Trophoblast cell (in vitro differentiated cells and primary cell): Measurements from ENCODE around the gene GPR149.

Experiments
- DNase-seq, 2 donors: peaks; one replicate each; pipeline ENCODE4 v3.0.0-alpha.2; 2016
- H2AFZ ChIP-seq: 2 replicates; pipeline ENCODE4 v1.6.1; 2013; ENCODE audit warnings: low read length, moderate library complexity, mild to moderate bottlenecking; ENCODE audit not compliant: insufficient read depth, poor library complexity
- H2AK5ac ChIP-seq: 2 replicates; pipeline ENCODE4 v1.6.1; 2013; ENCODE audit warnings: mild to moderate bottlenecking, low read length
- H2BK120ac ChIP-seq: 2 replicates; pipeline ENCODE4 v1.6.1; 2013; ENCODE audit warnings: low read length, mild to moderate bottlenecking, moderate library complexity; ENCODE audit not compliant: insufficient read depth, poor library complexity
- H2BK12ac ChIP-seq: 2 replicates; pipeline ENCODE4 v1.6.1; 2013; ENCODE audit warnings: mild to moderate bottlenecking, low read length, moderate library complexity
- H2BK5ac ChIP-seq: 2 replicates; pipeline ENCODE4 v1.6.1; 2013; ENCODE audit warnings: low read length, low read depth, moderate library complexity, mild to moderate bottlenecking; ENCODE audit not compliant: poor library complexity
- H3K14ac ChIP-seq: 2 replicates; pipeline ENCODE4 v1.6.1; 2013; ENCODE audit warnings: mild to moderate bottlenecking, low read length
- H3K18ac ChIP-seq: 2 replicates; pipeline ENCODE4 v1.6.1; 2013; ENCODE audit warnings: mild to moderate bottlenecking, low read length
- H3K23ac ChIP-seq: 2 replicates; pipeline ENCODE4 v1.6.1; 2013; ENCODE audit warnings: low read length
- H3K27ac ChIP-seq: 2 replicates; pipeline ENCODE4 v1.5.1; 2013; ENCODE audit warnings: low read depth, mild to moderate bottlenecking, inconsistent platforms, low read length, moderate library complexity
- H3K27me3 ChIP-seq: 2 replicates; pipeline ENCODE4 v1.6.1; 2013; ENCODE audit warnings: inconsistent platforms, mild to moderate bottlenecking, low read length, moderate library complexity; ENCODE audit not compliant: insufficient read depth
- H3K36me3 ChIP-seq, 2 experiments: 1 replicate in 1 of 2; 2 replicates in 1 of 2; pipeline ENCODE4 v1.6.1; 2013; ENCODE audit warnings: low read length in 2 of 2, mild to moderate bottlenecking in 2 of 2, moderate library complexity in 1 of 2; ENCODE audit not compliant: insufficient read depth in 2 of 2, control insufficient read depth in 1 of 2
- H3K4ac ChIP-seq: 2 replicates; pipeline ENCODE4 v1.6.1; 2013; ENCODE audit warnings: low read depth, mild to moderate bottlenecking, low read length, moderate library complexity
- H3K4me1 ChIP-seq, 2 experiments: 1 replicate in 1 of 2; 2 replicates in 1 of 2; pipeline ENCODE4 v1.6.1; 2013; ENCODE audit warnings: low read length in 2 of 2, mild to moderate bottlenecking in 2 of 2, moderate library complexity in 1 of 2; ENCODE audit not compliant: insufficient read depth in 2 of 2, control insufficient read depth in 1 of 2
- H3K4me2 ChIP-seq: 2 replicates; pipeline ENCODE4 v1.6.1; 2013; ENCODE audit warnings: inconsistent platforms, mild to moderate bottlenecking, low read length, moderate library complexity
- H3K4me3 ChIP-seq: 2 replicates; pipeline ENCODE4 v1.5.1; 2013; ENCODE audit warnings: mild to moderate bottlenecking, low read depth, low read length, inconsistent platforms
- H3K79me1 ChIP-seq: one replicate; pipeline ENCODE4 v1.6.1; 2013; ENCODE audit warnings: low read length
- H3K79me2 ChIP-seq: 2 replicates; pipeline ENCODE4 v1.6.1; 2013; ENCODE audit warnings: low read length, mild to moderate bottlenecking; ENCODE audit not compliant: control insufficient read depth, insufficient read depth, poor library complexity
- H3K9ac ChIP-seq: 2 replicates; pipeline ENCODE4 v1.6.1; 2013; ENCODE audit warnings: mild to moderate bottlenecking, low read length
- H3K9me3 ChIP-seq: 2 replicates; pipeline ENCODE4 v1.6.1; 2013; ENCODE audit warnings: low read depth, mild to moderate bottlenecking, control low read depth, inconsistent platforms, low read length; ENCODE audit not compliant: insufficient read depth
- H4K12ac ChIP-seq: 2 replicates; pipeline ENCODE4 v1.6.1; 2013; ENCODE audit warnings: low read depth, mild to moderate bottlenecking, low read length, moderate library complexity
- H4K8ac ChIP-seq: 2 replicates; pipeline ENCODE4 v1.6.1; 2013; ENCODE audit warnings: low read depth, mild to moderate bottlenecking, low read length, moderate library complexity
- H4K91ac ChIP-seq: one replicate; pipeline ENCODE4 v1.6.1; 2013; ENCODE audit warnings: low read depth, mild to moderate bottlenecking, low read length, moderate library complexity
- WGBS: extraction: QIAGEN DNeasy Blood & Tissue Kit; methylation state at CpG from one replicate; pipeline ENCODE4 v1.1.7; 2013; ENCODE audit warnings: missing lambda C conversion rate; ENCODE audit not compliant: insufficient read length, insufficient coverage; ENCODE audit errors: extremely low coverage; 5-methylcytosine and 5-hydroxymethylcytosine counted together

Gene GPR149

DNA sequence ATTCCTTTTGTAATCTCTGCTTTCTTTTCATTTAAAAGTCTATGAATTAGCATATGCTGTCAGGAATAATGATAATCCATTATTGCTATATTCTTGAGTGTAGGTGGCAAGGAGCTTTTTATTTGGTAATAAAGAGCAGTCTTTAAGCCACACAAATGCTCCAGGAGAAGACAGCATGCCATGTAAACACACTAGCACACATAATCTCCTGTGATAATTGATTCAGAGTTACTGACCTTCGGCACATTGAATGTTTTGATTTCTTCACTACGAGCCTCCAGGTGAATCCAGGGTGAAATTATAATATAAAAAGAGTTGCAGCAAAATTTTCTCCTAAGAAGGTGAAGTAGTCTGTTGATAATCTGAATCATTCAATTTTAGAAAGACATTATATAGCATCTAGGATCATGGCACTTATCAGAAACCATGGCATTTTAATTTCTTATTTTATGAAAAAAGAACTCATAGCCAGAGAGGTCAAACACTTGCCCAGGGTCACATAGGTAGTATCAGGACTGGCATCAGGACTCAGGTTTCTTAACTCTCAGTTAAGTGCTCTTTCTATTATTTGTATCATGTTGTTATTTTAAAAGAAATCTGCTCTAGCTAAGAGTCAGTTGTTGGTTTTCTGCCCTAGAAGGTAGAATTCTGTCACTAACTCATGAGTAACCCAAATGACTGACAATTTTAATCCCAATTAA is 84.4 kb downstream of the GPR149 start:
- H4K8ac ChIP-seq: no peak overlapping the region
- H2AFZ ChIP-seq: no peak overlapping the region
- no peak overlapping the region for H4K12ac ChIP-seq
- no peaks in the 10 kb centered on the region for H3K27me3 ChIP-seq
- no peak overlapping the region for H3K4me3 ChIP-seq
- no peak overlapping the region for H3K4ac ChIP-seq
- no peak for DNase-seq
- H2BK120ac ChIP-seq: no peak overlapping the region
- H2AK5ac ChIP-seq: no peak overlapping the region
- no peaks in the 10 kb centered on the region for H3K36me3 ChIP-seq
- no peak overlapping the region for H3K14ac ChIP-seq
- no peaks in the 10 kb centered on the region for H3K79me2 ChIP-seq
- no CpG with 5 or more reads among the region's 2 CpGs for WGBS
- no peak overlapping the region for H3K27ac ChIP-seq
- H3K9ac ChIP-seq: no peak overlapping the region
- H4K91ac ChIP-seq: no peak overlapping the region
- no peak overlapping the region for H3K23ac ChIP-seq
- H3K9me3 ChIP-seq: no peaks in the 10 kb centered on the region
- no peak overlapping the region for H2BK5ac ChIP-seq
- H2BK12ac ChIP-seq: no peak overlapping the region
- H3K4me1 ChIP-seq: no peaks in the 10 kb centered on the region
- no peak overlapping the region for H3K18ac ChIP-seq
- H3K79me1 ChIP-seq: peaks cover 2% of the 10 kb centered on the region
- H3K4me2 ChIP-seq: no peak overlapping the region

- Histone ChIP-seq H2BK120ac (no peak overlapping the region), H3K18ac (no peak overlapping the region), H3K27ac (no peak overlapping the region), H3K36me3 (no peaks in the 10 kb centered on the region), H2BK12ac (no peak overlapping the region), H3K23ac (no peak overlapping the region), H2AK5ac (no peak overlapping the region), H3K4me3 (no peak overlapping the region), H3K4me1 (no peaks in the 10 kb centered on the region), H3K79me1 (no peaks in the 10 kb centered on the region), H4K12ac (no peak overlapping the region), H3K9ac (no peak overlapping the region), H2AFZ (no peak overlapping the region), H4K8ac (no peak overlapping the region), H3K4ac (no peak overlapping the region), H3K27me3 (no peaks in the 10 kb centered on the region), H3K79me2 (no peaks in the 10 kb centered on the region), H3K14ac (no peak overlapping the region), H3K9me3 (no peaks in the 10 kb centered on the region), H3K4me2 (no peak overlapping the region), H2BK5ac (no peak overlapping the region), H4K91ac (no peak overlapping the region)
- WGBS: no CpG with 5 or more reads among the region's 4 CpGs
- no peak for DNase-seq
Observed at GRCh38 chr3:154338570-154338969, 91.4 kb downstream of the GPR149 start.

DNA sequence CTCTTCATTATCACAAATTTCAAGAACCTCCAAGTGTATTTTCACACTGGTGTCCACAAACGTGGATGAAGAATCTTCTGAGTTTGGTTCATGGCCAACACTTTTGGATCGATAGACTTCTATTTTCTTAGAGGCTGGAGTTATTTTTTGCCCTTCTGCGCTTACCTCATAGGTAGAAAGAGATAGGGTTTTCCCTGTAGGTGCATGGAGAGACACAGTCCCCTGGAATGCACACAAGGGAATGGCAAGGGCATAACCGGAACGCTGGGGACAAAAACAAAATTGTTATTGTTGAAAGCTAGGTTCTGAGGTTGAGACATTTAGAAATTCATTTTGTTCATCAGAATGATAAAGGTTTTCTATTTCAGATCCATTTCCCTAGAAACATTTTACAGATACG is 92.0 kb downstream of the GPR149 start:
- H3K9ac ChIP-seq: no peak overlapping the region

GRCh38 chr3:154334973-154335420 is 95.0 kb downstream of the GPR149 start:
- no peak overlapping the region for H3K4me2 ChIP-seq
- H4K91ac ChIP-seq: no peak overlapping the region

More for the DNA sequence above, 92.0 kb downstream of the GPR149 start:
- H3K4ac ChIP-seq: no peak overlapping the region
- H2AK5ac ChIP-seq: no peak overlapping the region
- no peak overlapping the region for H4K91ac ChIP-seq
- no peak overlapping the region for H4K12ac ChIP-seq
- H3K79me1 ChIP-seq: no peaks in the 10 kb centered on the region
- no peak overlapping the region for H4K8ac ChIP-seq
- H2AFZ ChIP-seq: no peak overlapping the region
- no peak overlapping the region for H3K14ac ChIP-seq
- H3K4me3 ChIP-seq: no peak overlapping the region
- H3K27ac ChIP-seq: no peak overlapping the region
- H2BK120ac ChIP-seq: no peak overlapping the region
- no peak for DNase-seq
- no peak overlapping the region for H3K18ac ChIP-seq
- no peak overlapping the region for H2BK12ac ChIP-seq
- H3K27me3 ChIP-seq: no peaks in the 10 kb centered on the region
- no peak overlapping the region for H3K23ac ChIP-seq
- H3K4me2 ChIP-seq: no peak overlapping the region
- no peaks in the 10 kb centered on the region for H3K9me3 ChIP-seq
- H3K4me1 ChIP-seq: no peaks in the 10 kb centered on the region
- H3K36me3 ChIP-seq: no peaks in the 10 kb centered on the region
- no peaks in the 10 kb centered on the region for H3K79me2 ChIP-seq
- WGBS: no CpG with 5 or more reads among the region's 6 CpGs
- no peak overlapping the region for H2BK5ac ChIP-seq

More at GRCh38 chr3:154334973-154335420, 95.0 kb downstream of the GPR149 start:
- Histone ChIP-seq H3K14ac (no peak overlapping the region), H2AFZ (no peak overlapping the region), H4K8ac (no peak overlapping the region), H3K79me2 (no peaks in the 10 kb centered on the region), H3K36me3 (no peaks in the 10 kb centered on the region), H3K4ac (no peak overlapping the region), H3K9me3 (no peaks in the 10 kb centered on the region), H2BK120ac (no peak overlapping the region), H3K18ac (no peak overlapping the region), H4K12ac (no peak overlapping the region), H3K79me1 (no peaks in the 10 kb centered on the region), H3K4me1 (no peaks in the 10 kb centered on the region), H3K27me3 (no peaks in the 10 kb centered on the region), H3K4me3 (no peak overlapping the region), H3K27ac (no peak overlapping the region), H3K9ac (no peak overlapping the region), H2BK5ac (no peak overlapping the region), H2AK5ac (no peak overlapping the region), H2BK12ac (no peak overlapping the region), H3K23ac (no peak overlapping the region)
- no CpG with 5 or more reads among the region's 3 CpGs for WGBS
- DNase-seq: peak in 1 of 2 donors; percentile 75
